GM12878 (cell line): ENCODE results near the gene AMN. TPM values are rescaled to one million over a fixed set of nuclear protein-coding genes. Genes with fewer than 3 reads are reported as not detected.

Source experiments
- ATAC-seq: fragments of 200-7000 bp; cut with Tn5 transposase; 3 replicates; pipeline ENCODE4 v1.9.1; 2020; ENCODE audit warnings: mild to moderate bottlenecking, moderate library complexity
- BruUV-seq: library from RNA; stranded (reverse); fragments of 400-500 nt; replicated peaks from 2 replicates; lab custom pipeline; 2021; lab: Mats Ljungman, UMichigan
- CTCF ChIA-PET: fragments of 300-600 bp; sonication (Branson Sonifier 250); formaldehyde crosslinking; extraction: SDS; loops from one replicate; lab custom pipeline; 2021; ENCODE audit warnings: inconsistent platforms; lab: Yijun Ruan, JAX
- POLR2A ChIA-PET: fragments of 350-600 bp; formaldehyde crosslinking; extraction: SDS; loops from one replicate; lab custom pipeline; 2021; ENCODE audit warnings: inconsistent platforms; lab: Charles Lee
- RAD21 ChIA-PET: fragments of 300-600 bp; sonication (Branson Sonifier 250); formaldehyde crosslinking; loops from one replicate; lab custom pipeline; 2023; ENCODE audit warnings: antibody characterized with exemption; ENCODE audit not compliant: unreplicated experiment; lab: Charles Lee
- SMC1A ChIA-PET: fragments of 300-600 bp; sonication (Branson Sonifier 250); formaldehyde crosslinking; loops from one replicate; lab custom pipeline; 2023; ENCODE audit not compliant: unreplicated experiment, uncharacterized antibody; lab: Charles Lee
- DNase-seq: peaks from one replicate; pipeline ENCODE4 v3.0.0-alpha.2; 2011; ENCODE audit warnings: low read depth, low spot score
- FAIRE-seq: peaks from 3 replicates; lab custom pipeline; 2011; peaks lifted over from hg19 to GRCh38; lab: Jason Lieb, UNC
- H2AFZ ChIP-seq: 2 replicates; pipeline ENCODE4 v1.6.0; 2011; ENCODE audit warnings: low read depth, low read length, control low read depth; ENCODE audit not compliant: control insufficient read depth
- H3K27ac ChIP-seq: 2 replicates; pipeline ENCODE4 v1.5.1; 2011; ENCODE audit warnings: control low read depth; ENCODE audit not compliant: control insufficient read depth, insufficient read depth
- H3K27me3 ChIP-seq, 2 experiments: replicated peaks in 1 of 2; 2 replicates each; pipeline versions ENCODE4 v1.6.0 to v1.6.1; 2011; ENCODE audit warnings: low read length in 1 of 2; ENCODE audit not compliant: control insufficient read depth in 2 of 2, insufficient read depth in 2 of 2
- H3K36me3 ChIP-seq, 2 experiments: 2 replicates each; pipeline ENCODE4 v1.5.1; 2011; ENCODE audit warnings: low read length in 1 of 2; ENCODE audit not compliant: control insufficient read depth in 2 of 2, insufficient read depth in 2 of 2
- H3K4me1 ChIP-seq: 2 replicates; pipeline ENCODE4 v1.6.1; 2011; ENCODE audit warnings: mild to moderate bottlenecking, low read length, moderate library complexity, mixed read lengths; ENCODE audit not compliant: control insufficient read depth, insufficient read depth
- H3K4me2 ChIP-seq: 2 replicates; pipeline ENCODE4 v1.6.0; 2011; ENCODE audit warnings: control low read depth; ENCODE audit not compliant: control insufficient read depth, insufficient read depth
- H3K4me3 ChIP-seq: fragments of 200-600 bp; sonication (generic); 2 replicates; pipeline ENCODE4 v1.5.1; 2016
- H3K79me2 ChIP-seq: 2 replicates; pipeline ENCODE4 v1.6.0; 2011; ENCODE audit warnings: low read length; ENCODE audit not compliant: control insufficient read depth, insufficient read depth
- H3K9ac ChIP-seq: 2 replicates; pipeline ENCODE4 v1.8.0; 2011; ENCODE audit warnings: low read length, control low read depth, mixed read lengths; ENCODE audit not compliant: control insufficient read depth, insufficient read depth
- H3K9me3 ChIP-seq: replicated peaks from 3 replicates; pipeline ENCODE4 v1.5.1; 2011; ENCODE audit warnings: mild to moderate bottlenecking, low read length; ENCODE audit not compliant: control insufficient read depth, insufficient read depth
- H4K20me1 ChIP-seq: 2 replicates; pipeline ENCODE4 v1.6.0; 2011; ENCODE audit not compliant: control insufficient read depth, insufficient read depth
- KAT2A ChIP-seq: conservative IDR thresholded peaks from 2 replicates; pipeline ENCODE4 v1.6.1; 2011; ENCODE audit warnings: low read depth, low read length; ENCODE audit not compliant: control insufficient read depth
- POLR2A ChIP-seq: IDR thresholded peaks from 2 replicates; pipeline ENCODE4 v1.6.1; 2011; ENCODE audit warnings: low read depth, mild to moderate bottlenecking, low read length
- POLR2AphosphoS2 ChIP-seq: IDR thresholded peaks from 2 replicates; pipeline ENCODE4 v1.6.1; 2011; ENCODE audit warnings: low read depth, mild to moderate bottlenecking, low read length, improper control_type of control experiment, moderate library complexity
- POLR2AphosphoS5 ChIP-seq: IDR thresholded peaks from 2 replicates; pipeline ENCODE4 v1.6.1; 2011; ENCODE audit warnings: mild to moderate bottlenecking, low read length, inconsistent platforms
- ZBTB40 ChIP-seq: fragments of 450-650 bp; IDR thresholded peaks from 2 replicates; pipeline ENCODE4 v1.6.1; 2016; ENCODE audit warnings: mild to moderate bottlenecking, moderate library complexity, borderline replicate concordance
- WGBS: methylation state at CpG from one replicate; pipeline ENCODE4 v1.1.6; 2016; ENCODE audit warnings: low lambda C conversion rate; ENCODE audit not compliant: insufficient replicate concordance, insufficient coverage; ENCODE audit errors: missing lambda C conversion rate; 5-methylcytosine and 5-hydroxymethylcytosine counted together
- in situ Hi-C: fragments of 300-500 bp; cut with MboI; formaldehyde crosslinking; loops from 9 replicates; pipeline ENCODE4 v1.14.3; 2018; ENCODE audit warnings: mixed read lengths
- intact Hi-C: fragments of 100-400 bp; cut with micrococcal nuclease; formaldehyde crosslinking; loops from one replicate; pipeline ENCODE4 v1.14.2; 2022; ENCODE audit not compliant: unreplicated experiment
- polyA plus RNA-seq, 11 experiments: library from polyadenylated mRNA; depleted of rRNA in 4 of 11; unstranded in 6 of 11; stranded (reverse) in 5 of 11; fragments of >200 nt; fragmentation: Nextera tagmentation in 4 of 11; fragmentation: Illumina TruSeq in 1 of 11; extraction: Ambion mirVana in 4 of 11; extraction: Trizol in 1 of 11; gene quantifications; 1 replicate in 1 of 11; 2 replicates in 10 of 11; pipeline versions ENCODE4 v1.2.1 to v1.2.3, GENCODE V29; 2011 to 2016; ENCODE audit warnings: inconsistent platforms in 2 of 11, missing spikeins in 2 of 11, low read depth in 1 of 11
- total RNA-seq, 4 experiments: library from RNA; depleted of rRNA in 3 of 4; stranded (reverse); fragments of >200 nt in 3 of 4; fragmentation: Illumina TruSeq in 1 of 4; extraction: Trizol in 1 of 4; gene quantifications; 2 replicates each; pipeline versions ENCODE4 v1.2.1 to v1.2.3, GENCODE V29; 2013 to 2021

The AMN gene
- total and polyA plus RNA-seq, 10 of the 15 experiments (the other 5 are each of a cell fraction or from before 2014, with no cell fraction given), result 0.03 to 0.33 (median 0.11) TPM; not detected in 6

- Histone ChIP-seq H3K27ac (no peak overlapping the region), H3K9me3 (no peaks in the 10 kb centered on the region), H3K4me2 (no peak overlapping the region), H3K79me2 (peaks cover 2% of the 10 kb centered on the region), H3K27me3 (no peaks in the 10 kb centered on the region), H3K36me3 (peaks cover 22 to 23% of the 10 kb centered on the region in 2 experiments), H3K9ac (no peak overlapping the region), H2AFZ (no peak overlapping the region), H4K20me1 (no peaks in the 10 kb centered on the region), H3K4me1 (peaks cover 7% of the 10 kb centered on the region; the same call in 1 of the 2 replicates), H3K4me3 (no peak overlapping the region)
- ATAC-seq, result peak; percentile 4; the same call in 1 of the 3 replicates
- FAIRE-seq, result no peak
- ChIA-PET RAD21 (interaction anchor here (0.7 kb wide), 1 partner anchor 214 kb away, joined by 3 read pairs; no protein-coding TSS in a partner anchor), POLR2A (no interaction called here), CTCF (interaction anchor here (1.9 kb wide), 1 partner anchor 214 kb away, joined by 6 read pairs; no protein-coding TSS in a partner anchor), SMC1A (no interaction called here)
- no peak for DNase-seq
- BruUV-seq, result no TSS peak
- WGBS, result 95% methylated on average over 29 of the region's 29 CpGs
- intact Hi-C loops (no loop called here), in situ Hi-C loops (no loop called here)
- TF ChIP-seq KAT2A, result no peak
- TF ChIP-seq POLR2A, result peak; percentile 67; the same call in 1 of the 2 replicates
These were observed 13.6 kb upstream of the AMN start for GRCh38 chr14:102908766-102909455.

- POLR2A ChIA-PET, result no interaction called here
- no peak for FAIRE-seq
These were observed 13.0 kb upstream of the AMN start for GRCh38 chr14:102909462-102909861.

More at GRCh38 chr14:102909462-102909861, 13.0 kb upstream of the AMN start:
- DNase-seq (no peak), ATAC-seq (peak; percentile 4)
- Histone ChIP-seq H3K9ac (no peak overlapping the region), H3K36me3 (peaks cover 19 to 22% of the 10 kb centered on the region in 2 experiments), H3K79me2 (no peaks in the 10 kb centered on the region), H3K9me3 (no peaks in the 10 kb centered on the region), H3K4me3 (no peak overlapping the region), H3K4me1 (peaks cover 7% of the 10 kb centered on the region; the same call in 1 of the 2 replicates), H3K4me2 (no peak overlapping the region), H2AFZ (no peak overlapping the region), H3K27ac (no peak overlapping the region), H4K20me1 (no peaks in the 10 kb centered on the region), H3K27me3 (no peaks in the 10 kb centered on the region)
- ChIA-PET CTCF (interaction anchor here (1.9 kb wide), 1 partner anchor 215 kb away, joined by 6 read pairs; no protein-coding TSS in a partner anchor), SMC1A (no interaction called here), RAD21 (interaction anchor here (0.7 kb wide), 1 partner anchor 215 kb away, joined by 3 read pairs; no protein-coding TSS in a partner anchor)
- in situ Hi-C loops (no loop called here), intact Hi-C loops (no loop called here)
- 87% methylated on average over 10 of the region's 10 CpGs for WGBS
- TF ChIP-seq ZBTB40 (no peak), POLR2AphosphoS5 (peak; percentile 43; the same call in 1 of the 2 replicates), POLR2AphosphoS2 (peak; percentile 66; the same call in 1 of the 2 replicates), POLR2A (peak; percentile 64)
- no TSS peak for BruUV-seq
